IPS DF 6.9 (cell line): ENCODE measurements around the gene HOXB1.
"Not testable (repeated sequence)": the region's sequence is repeated elsewhere in the genome, so short reads cannot be mapped to it uniquely, and the experiment has no call there.

ENCODE experiments used
- DNase-seq: peaks from one replicate; pipeline ENCODE4 v3.0.0-alpha.2; 2013; ENCODE audit warnings: low read depth, low spot score
- H3K27ac ChIP-seq: one replicate; pipeline ENCODE4 v1.5.1; 2013; ENCODE audit warnings: low read length, control low read depth
- H3K27me3 ChIP-seq: 2 replicates; pipeline ENCODE4 v1.6.1; 2013; ENCODE audit warnings: mild to moderate bottlenecking, low read length; ENCODE audit not compliant: control insufficient read depth, insufficient read depth
- H3K36me3 ChIP-seq: 2 replicates; pipeline ENCODE4 v1.6.1; 2013; ENCODE audit warnings: low read length; ENCODE audit not compliant: control insufficient read depth, insufficient read depth
- H3K4me1 ChIP-seq: 2 replicates; pipeline ENCODE4 v1.6.1; 2013; ENCODE audit warnings: low read length; ENCODE audit not compliant: control insufficient read depth, insufficient read depth
- H3K4me3 ChIP-seq: 2 replicates; pipeline ENCODE4 v1.5.1; 2013; ENCODE audit warnings: mild to moderate bottlenecking, low read length
- H3K9me3 ChIP-seq: 2 replicates; pipeline ENCODE4 v1.6.1; 2013; ENCODE audit warnings: low read length, inconsistent platforms; ENCODE audit not compliant: control insufficient read depth, insufficient read depth
- WGBS: extraction: QIAGEN DNeasy Blood & Tissue Kit; methylation state at CpG from one replicate; pipeline ENCODE4 v1.1.7; 2013; ENCODE audit warnings: mixed read lengths, missing lambda C conversion rate; ENCODE audit not compliant: insufficient read length, insufficient coverage; 5-methylcytosine and 5-hydroxymethylcytosine counted together

HOXB1 gene

DNA sequence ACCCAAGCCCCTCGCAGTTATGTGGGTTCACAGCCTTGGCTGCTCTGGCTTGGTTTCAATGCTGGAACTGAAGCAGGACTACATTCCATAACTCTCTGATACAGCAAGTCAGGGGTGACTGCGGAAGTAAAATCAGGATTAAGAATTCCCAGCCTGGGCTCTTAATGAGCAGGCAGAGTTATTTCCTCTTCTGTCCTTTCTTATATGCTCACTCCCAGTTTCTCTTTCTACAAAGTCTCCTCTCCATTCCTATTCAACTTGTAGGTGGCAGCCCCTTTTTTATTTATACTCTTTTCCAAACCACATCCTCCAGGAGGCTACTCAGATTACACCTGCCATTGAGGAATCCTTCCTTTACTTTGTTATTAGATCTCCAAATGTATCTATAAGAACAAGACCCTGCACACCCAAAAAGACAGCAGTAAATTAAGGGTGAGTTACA, 40.3 kb downstream of the HOXB1 start:
- WGBS, result no CpG with 5 or more reads among the region's 2 CpGs
- no peak overlapping the region for H3K27ac ChIP-seq
- H3K9me3 ChIP-seq, result no peaks in the 10 kb centered on the region
- H3K36me3 ChIP-seq, result no peaks in the 10 kb centered on the region
- DNase-seq, result no peak
- peaks cover 1% of the 10 kb centered on the region; the same call in 1 of the 2 replicates for H3K4me1 ChIP-seq
- H3K4me3 ChIP-seq, result no peak overlapping the region
- peaks cover 16% of the 10 kb centered on the region; the same call in 1 of the 2 replicates for H3K27me3 ChIP-seq

GRCh38 chr17:48489781-48490180, 41.0 kb downstream of the HOXB1 start:
- peaks cover 1% of the 10 kb centered on the region; the same call in 1 of the 2 replicates for H3K4me1 ChIP-seq
- H3K27ac ChIP-seq, result no peak overlapping the region
- whole genome bisulfite sequencing, result no CpG with 5 or more reads among the region's 13 CpGs
- no peaks in the 10 kb centered on the region for H3K9me3 ChIP-seq
- H3K27me3 ChIP-seq, result peaks cover 16% of the 10 kb centered on the region; the same call in 1 of the 2 replicates
- DNase-seq, result no peak
- no peaks in the 10 kb centered on the region for H3K36me3 ChIP-seq
- H3K4me3 ChIP-seq, result no peak overlapping the region

GRCh38 chr17:48488548-48489106, 42.2 kb downstream of the HOXB1 start:
- no peak overlapping the region for H3K4me3 ChIP-seq
- peaks cover 13% of the 10 kb centered on the region; the same call in 1 of the 2 replicates for H3K27me3 ChIP-seq
- DNase-seq, result no peak
- H3K9me3 ChIP-seq, result no peaks in the 10 kb centered on the region
- H3K27ac ChIP-seq, result no peak overlapping the region
- peaks cover 1% of the 10 kb centered on the region; the same call in 1 of the 2 replicates for H3K4me1 ChIP-seq
- no peaks in the 10 kb centered on the region for H3K36me3 ChIP-seq
- no CpG with 5 or more reads among the region's 3 CpGs for WGBS

DNA sequence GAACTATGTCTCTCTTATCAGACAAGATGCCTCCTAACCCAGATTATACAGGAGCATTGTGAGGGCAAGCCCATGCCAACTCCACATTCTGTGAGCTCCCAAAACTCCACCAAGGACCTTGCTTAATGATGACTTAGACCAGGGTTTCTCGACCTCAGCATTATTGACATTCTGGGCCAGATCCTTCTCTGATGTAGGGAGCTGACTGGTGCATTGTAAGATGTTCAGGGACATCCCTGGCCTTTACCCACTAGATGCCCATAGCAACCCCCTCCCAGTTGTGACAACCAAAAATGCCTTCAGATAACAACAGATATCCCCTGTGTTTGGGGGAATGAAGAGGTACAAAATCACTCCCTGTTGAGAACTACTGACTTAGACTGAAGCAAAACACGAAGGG, 43.6 kb downstream of the HOXB1 start:
- no CpG with 5 or more reads among the region's 2 CpGs for WGBS
- no peak for DNase-seq
- Histone ChIP-seq H3K4me3 (no peak overlapping the region), H3K9me3 (no peaks in the 10 kb centered on the region), H3K27me3 (peaks cover 3% of the 10 kb centered on the region; the same call in 1 of the 2 replicates), H3K27ac (no peak overlapping the region), H3K4me1 (no peaks in the 10 kb centered on the region), H3K36me3 (no peaks in the 10 kb centered on the region)

DNA sequence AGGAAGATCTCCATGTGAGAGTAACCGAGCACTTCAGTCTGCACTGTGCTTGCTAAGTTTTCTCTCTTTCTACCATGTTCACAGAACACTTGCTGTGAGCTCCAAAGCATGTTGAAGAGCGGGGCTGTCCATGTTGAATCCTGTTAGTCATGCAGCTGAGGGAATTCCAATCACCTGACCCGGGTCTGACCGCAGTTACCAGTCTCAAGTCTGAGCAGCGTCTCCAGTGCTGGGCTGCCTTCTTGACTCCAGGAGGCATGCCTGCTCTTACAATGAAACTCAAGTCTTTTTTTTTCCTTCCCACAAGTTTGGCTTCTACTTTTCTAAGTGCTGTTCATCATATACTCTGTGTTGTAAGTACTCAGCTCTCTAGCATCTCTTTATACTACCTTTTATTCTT, 44.3 kb downstream of the HOXB1 start:
- no peak overlapping the region for H3K27ac ChIP-seq
- no peak for DNase-seq

GRCh38 chr17:48484850-48485249, 46.0 kb downstream of the HOXB1 start:
- no peaks in the 10 kb centered on the region for H3K9me3 ChIP-seq
- no peak for DNase-seq
- no peaks in the 10 kb centered on the region for H3K27me3 ChIP-seq
- no peaks in the 10 kb centered on the region for H3K4me1 ChIP-seq
- no peak overlapping the region for H3K27ac ChIP-seq
- WGBS, result no CpG with 5 or more reads among the region's 2 CpGs
- H3K36me3 ChIP-seq, result no peaks in the 10 kb centered on the region
- no peak overlapping the region for H3K4me3 ChIP-seq

More for the DNA sequence above, 44.3 kb downstream of the HOXB1 start:
- Histone ChIP-seq H3K9me3 (no peaks in the 10 kb centered on the region), H3K4me3 (no peak overlapping the region), H3K27me3 (no peaks in the 10 kb centered on the region), H3K4me1 (no peaks in the 10 kb centered on the region), H3K36me3 (no peaks in the 10 kb centered on the region)
- WGBS, result no CpG with 5 or more reads among the region's 5 CpGs

- Histone ChIP-seq H3K36me3 (no peaks in the 10 kb centered on the region), H3K4me1 (no peaks in the 10 kb centered on the region), H3K27me3 (no peaks in the 10 kb centered on the region), H3K9me3 (no peaks in the 10 kb centered on the region), H3K4me3 (no peak overlapping the region), H3K27ac (no peak overlapping the region)
- WGBS, result no CpG with 5 or more reads among the region's 3 CpGs
- no peak for DNase-seq
These were observed 46.6 kb downstream of the HOXB1 start for GRCh38 chr17:48484256-48484655.

DNA sequence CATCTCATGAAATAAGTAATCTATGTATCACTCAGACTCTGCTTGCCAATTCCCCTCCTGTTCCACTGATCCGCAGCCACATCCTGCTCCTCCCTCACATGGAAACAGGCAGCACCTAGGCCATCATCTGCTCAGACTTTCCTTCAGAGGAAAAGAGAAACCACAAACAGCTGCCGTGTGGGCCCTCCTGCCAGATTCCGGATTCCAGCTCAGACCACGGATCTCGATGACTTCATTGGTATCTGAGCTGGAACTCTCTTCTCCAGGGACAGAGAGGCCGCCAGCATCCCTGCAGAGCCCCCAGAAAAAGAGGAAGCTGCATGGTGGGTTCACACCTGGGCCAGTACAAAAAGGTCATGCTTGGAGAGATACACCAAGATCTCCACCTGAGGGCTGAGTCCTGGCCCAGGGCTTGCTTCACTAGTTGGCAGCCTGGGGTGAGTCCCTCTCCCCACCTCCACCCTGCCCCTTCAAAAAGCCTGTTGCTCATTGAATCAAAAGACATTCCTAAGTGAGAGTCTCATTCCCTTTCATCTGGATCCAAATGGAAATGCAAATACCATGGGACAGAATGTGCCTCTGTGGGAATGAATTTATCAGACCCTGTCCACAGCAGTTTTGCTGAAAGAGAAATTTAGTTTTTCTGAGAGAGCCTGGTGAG, 47.2 kb downstream of the HOXB1 start:
- no peaks in the 10 kb centered on the region for H3K27me3 ChIP-seq
- no peaks in the 10 kb centered on the region for H3K4me1 ChIP-seq
- H3K27ac ChIP-seq, result no peak overlapping the region
- DNase-seq, result no peak
- H3K36me3 ChIP-seq, result no peaks in the 10 kb centered on the region
- no peak overlapping the region for H3K4me3 ChIP-seq
- WGBS, result no CpG with 5 or more reads among the region's 6 CpGs
- H3K9me3 ChIP-seq, result no peaks in the 10 kb centered on the region

GRCh38 chr17:48483004-48483403, 47.8 kb downstream of the HOXB1 start:
- H3K4me3 ChIP-seq, result no peak overlapping the region
- H3K4me1 ChIP-seq, result no peaks in the 10 kb centered on the region
- WGBS, result no CpG with 5 or more reads among the region's 6 CpGs
- no peak for DNase-seq
- H3K9me3 ChIP-seq, result no peaks in the 10 kb centered on the region
- H3K27ac ChIP-seq, result no peak overlapping the region
- H3K36me3 ChIP-seq, result no peaks in the 10 kb centered on the region
- H3K27me3 ChIP-seq, result no peaks in the 10 kb centered on the region

- not testable (repeated sequence) for DNase-seq, H3K36me3 ChIP-seq, H3K9me3 ChIP-seq, H3K4me3 ChIP-seq, H3K27ac ChIP-seq, H3K27me3 ChIP-seq, H3K4me1 ChIP-seq
- no CpG with 5 or more reads among the region's 4 CpGs for WGBS
These were observed 48.5 kb downstream of the HOXB1 start for GRCh38 chr17:48482301-48482700.

DNA sequence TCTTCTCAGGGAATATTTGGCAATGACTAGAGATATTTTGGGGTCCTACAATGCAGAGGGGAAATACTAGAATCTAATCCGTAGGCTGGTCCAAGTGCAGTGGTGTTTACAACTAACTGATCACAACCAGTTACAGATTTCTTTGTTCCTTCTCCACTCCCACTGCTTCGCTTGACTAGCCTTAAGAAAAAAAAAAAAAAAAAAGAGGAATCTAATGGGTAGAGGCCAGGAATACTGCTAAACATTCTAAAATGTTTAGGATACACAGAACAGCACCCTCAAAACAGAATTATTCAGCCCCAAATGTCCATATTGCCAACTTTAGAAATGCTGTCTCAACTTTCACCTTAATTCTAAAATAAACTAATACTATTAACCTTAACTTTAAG, 51.8 kb downstream of the HOXB1 start:
- no peak overlapping the region for H3K4me3 ChIP-seq
- no peaks in the 10 kb centered on the region for H3K36me3 ChIP-seq
- no peaks in the 10 kb centered on the region for H3K4me1 ChIP-seq
- WGBS, result no CpG with 5 or more reads among the region's 2 CpGs
- no peak for DNase-seq
- H3K9me3 ChIP-seq, result no peaks in the 10 kb centered on the region
- H3K27me3 ChIP-seq, result no peaks in the 10 kb centered on the region
- H3K27ac ChIP-seq, result no peak overlapping the region
